HEK293 (cell line): ENCODE data around the gene TLE2.

Source experiments
- BCL11B ChIP-seq: fragments of 450-650 bp; formaldehyde crosslinking; IDR thresholded peaks from 2 replicates; pipeline ENCODE4 v1.5.1; 2016; ENCODE audit warnings: low read depth, missing biosample characterization, missing genetic modification characterization
- HOXC10 ChIP-seq: sonication (generic); formaldehyde crosslinking; IDR thresholded peaks from 2 replicates; pipeline ENCODE4 v1.8.1; 2023; ENCODE audit warnings: mild to moderate bottlenecking, missing genetic modification reagents
- HOXD13 ChIP-seq: sonication (generic); formaldehyde crosslinking; IDR thresholded peaks from 2 replicates; pipeline ENCODE4 v1.8.0; 2022; ENCODE audit warnings: missing genetic modification reagents, borderline replicate concordance
- KLF7 ChIP-seq: fragments of 450-650 bp; formaldehyde crosslinking; IDR thresholded peaks from 2 replicates; pipeline ENCODE4 v1.5.1; 2016; ENCODE audit warnings: missing biosample characterization, missing genetic modification characterization, borderline replicate concordance
- RBAK ChIP-seq: fragments of 450-650 bp; formaldehyde crosslinking; IDR thresholded peaks from 2 replicates; pipeline ENCODE4 v1.5.1; 2016; ENCODE audit warnings: missing biosample characterization, missing genetic modification characterization
- REST ChIP-seq: fragments of 450-650 bp; formaldehyde crosslinking; IDR thresholded peaks from 2 replicates; pipeline ENCODE4 v1.5.1; 2016; ENCODE audit warnings: missing biosample characterization, missing genetic modification characterization
- TCF7L2 ChIP-seq: IDR thresholded peaks from 2 replicates; pipeline ENCODE4 v1.6.1; 2011; ENCODE audit warnings: low read depth, mild to moderate bottlenecking, inconsistent platforms, low read length, moderate library complexity, borderline replicate concordance
- ZBTB10 ChIP-seq: fragments of 450-650 bp; formaldehyde crosslinking; IDR thresholded peaks from 2 replicates; pipeline ENCODE4 v1.5.1; 2016; ENCODE audit warnings: missing biosample characterization, missing genetic modification characterization
- ZBTB11 ChIP-seq: fragments of 450-650 bp; formaldehyde crosslinking; conservative IDR thresholded peaks from 2 replicates; pipeline ENCODE4 v1.5.1; 2016; ENCODE audit warnings: low read depth, missing biosample characterization, missing genetic modification characterization
- ZBTB21 ChIP-seq: fragments of 450-650 bp; formaldehyde crosslinking; IDR thresholded peaks from 2 replicates; pipeline ENCODE4 v1.5.1; 2017; ENCODE audit warnings: missing biosample characterization, missing genetic modification characterization
- ZBTB26 ChIP-seq: fragments of 450-650 bp; formaldehyde crosslinking; optimal IDR thresholded peaks from 2 replicates; pipeline ENCODE3; 2016; ENCODE audit warnings: missing biosample characterization, mild to moderate bottlenecking, missing genetic modification characterization
- ZFP3 ChIP-seq: fragments of 450-650 bp; formaldehyde crosslinking; IDR thresholded peaks from 2 replicates; pipeline ENCODE4 v1.5.1; 2016; ENCODE audit warnings: low read depth, missing biosample characterization, missing genetic modification characterization
- ZFP41 ChIP-seq: fragments of 450-650 bp; formaldehyde crosslinking; IDR thresholded peaks from 2 replicates; pipeline ENCODE4 v1.5.1; 2016; ENCODE audit warnings: missing biosample characterization, missing genetic modification characterization, borderline replicate concordance
- ZNF114 ChIP-seq: fragments of 450-650 bp; formaldehyde crosslinking; IDR thresholded peaks from 2 replicates; pipeline ENCODE4 v1.5.0; 2017; ENCODE audit warnings: missing biosample characterization, missing genetic modification characterization
- ZNF148 ChIP-seq: fragments of 450-650 bp; formaldehyde crosslinking; IDR thresholded peaks from 2 replicates; pipeline ENCODE4 v1.5.0; 2017; ENCODE audit warnings: missing biosample characterization, missing genetic modification characterization, borderline replicate concordance
- ZNF211 ChIP-seq: fragments of 450-650 bp; formaldehyde crosslinking; IDR thresholded peaks from 2 replicates; pipeline ENCODE4 v1.5.1; 2016; ENCODE audit warnings: low read depth, missing biosample characterization, missing genetic modification characterization
- ZNF24 ChIP-seq: fragments of 450-650 bp; formaldehyde crosslinking; IDR thresholded peaks from 2 replicates; pipeline ENCODE4 v1.5.1; 2016; ENCODE audit warnings: missing biosample characterization, missing genetic modification characterization
- ZNF302 ChIP-seq: fragments of 450-650 bp; formaldehyde crosslinking; IDR thresholded peaks from 2 replicates; pipeline ENCODE4 v1.5.1; 2016; ENCODE audit warnings: missing biosample characterization, missing genetic modification characterization, low read depth
- ZNF404 ChIP-seq: fragments of 450-650 bp; formaldehyde crosslinking; IDR thresholded peaks from 2 replicates; pipeline ENCODE4 v1.5.1; 2017; ENCODE audit warnings: missing biosample characterization, missing genetic modification characterization
- ZNF426 ChIP-seq: fragments of 450-650 bp; formaldehyde crosslinking; IDR thresholded peaks from 2 replicates; pipeline ENCODE4 v1.5.1; 2017; ENCODE audit warnings: missing biosample characterization, missing genetic modification characterization, mild to moderate bottlenecking, inconsistent platforms, moderate library complexity
- ZNF585B ChIP-seq: fragments of 450-650 bp; formaldehyde crosslinking; IDR thresholded peaks from 2 replicates; pipeline ENCODE4 v1.5.1; 2016; ENCODE audit warnings: missing biosample characterization, missing genetic modification characterization
- ZNF600 ChIP-seq: fragments of 450-650 bp; formaldehyde crosslinking; IDR thresholded peaks from 2 replicates; pipeline ENCODE4 v1.5.1; 2016; ENCODE audit warnings: missing biosample characterization, missing genetic modification characterization
- ZNF623 ChIP-seq: fragments of 450-650 bp; formaldehyde crosslinking; IDR thresholded peaks from 2 replicates; pipeline ENCODE4 v1.5.1; 2016; ENCODE audit warnings: missing biosample characterization, missing genetic modification characterization
- ZNF670 ChIP-seq: fragments of 450-650 bp; formaldehyde crosslinking; IDR thresholded peaks from 2 replicates; pipeline ENCODE4 v1.5.1; 2016; ENCODE audit warnings: missing biosample characterization, missing genetic modification characterization, low read depth
- ZSCAN30 ChIP-seq: fragments of 450-650 bp; IDR thresholded peaks from 2 replicates; pipeline ENCODE4 v1.5.1; 2018; ENCODE audit warnings: missing biosample characterization, mild to moderate bottlenecking, missing genetic modification characterization, moderate library complexity

TLE2 gene

GRCh38 chr19:2983351-2984214, 45.5 kb downstream of the TLE2 start (continued):
- TF ChIP-seq ZNF585B (tag by site-specific recombination) (no peak), ZFP3 (tag by site-specific recombination) (no peak), BCL11B (tag by site-specific recombination) (peak; percentile 87; the same call in 1 of the 2 replicates), ZSCAN30 (tag by site-specific recombination) (peak; percentile 95), ZNF426 (tag by site-specific recombination) (no peak), REST (tag by site-specific recombination) (0 out of 2 replicates have a peak, but pooled peaks have one; percentile 34), TCF7L2 (peak; percentile 97), ZNF302 (tag by site-specific recombination) (no peak), HOXD13 (CRISPR knock-in tag) (no peak), KLF7 (0 out of 2 replicates have a peak, but pooled peaks have one; percentile 82), ZNF404 (no peak), ZNF211 (tag by site-specific recombination) (no peak), ZNF24 (tag by site-specific recombination) (peak; percentile 83; the same call in 1 of the 2 replicates), ZBTB21 (tag by site-specific recombination) (no peak), HOXC10 (CRISPR knock-in tag) (no peak), ZNF623 (tag by site-specific recombination) (peak; percentile 99), ZNF670 (no peak), ZBTB10 (peak; percentile 51), ZBTB26 (peak; percentile 32), ZNF148 (no peak), ZBTB11 (tag by site-specific recombination) (peak; percentile 31; the same call in 1 of the 2 replicates), ZNF600 (tag by site-specific recombination) (peak; percentile 85), RBAK (no peak), ZFP41 (tag by site-specific recombination) (no peak), ZNF114 (tag by site-specific recombination) (no peak)
